ENCODE measurements around the gene ZBTB4.

DNA sequence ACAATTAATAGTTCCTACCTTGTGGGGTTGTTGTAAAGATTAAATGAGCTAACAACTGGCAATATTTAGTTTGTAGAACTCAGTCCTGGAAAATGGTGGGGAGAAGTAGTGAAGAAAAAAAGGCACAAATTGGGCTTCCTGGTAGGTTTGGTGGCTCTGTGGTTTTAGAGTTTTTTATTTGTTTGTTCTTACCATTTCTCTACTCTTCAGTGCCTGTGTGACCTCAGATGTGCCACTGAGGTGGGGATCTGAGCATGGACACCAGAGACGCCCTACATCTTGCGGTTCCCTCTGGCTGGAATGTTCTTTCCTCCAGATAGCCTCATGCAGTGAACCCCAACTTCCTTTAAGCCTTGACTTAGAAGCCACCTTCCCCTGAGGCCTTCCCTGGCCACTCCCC is 7.7 kb downstream of the ZBTB4 start:
- TF ChIP-seq, protein P1, sequence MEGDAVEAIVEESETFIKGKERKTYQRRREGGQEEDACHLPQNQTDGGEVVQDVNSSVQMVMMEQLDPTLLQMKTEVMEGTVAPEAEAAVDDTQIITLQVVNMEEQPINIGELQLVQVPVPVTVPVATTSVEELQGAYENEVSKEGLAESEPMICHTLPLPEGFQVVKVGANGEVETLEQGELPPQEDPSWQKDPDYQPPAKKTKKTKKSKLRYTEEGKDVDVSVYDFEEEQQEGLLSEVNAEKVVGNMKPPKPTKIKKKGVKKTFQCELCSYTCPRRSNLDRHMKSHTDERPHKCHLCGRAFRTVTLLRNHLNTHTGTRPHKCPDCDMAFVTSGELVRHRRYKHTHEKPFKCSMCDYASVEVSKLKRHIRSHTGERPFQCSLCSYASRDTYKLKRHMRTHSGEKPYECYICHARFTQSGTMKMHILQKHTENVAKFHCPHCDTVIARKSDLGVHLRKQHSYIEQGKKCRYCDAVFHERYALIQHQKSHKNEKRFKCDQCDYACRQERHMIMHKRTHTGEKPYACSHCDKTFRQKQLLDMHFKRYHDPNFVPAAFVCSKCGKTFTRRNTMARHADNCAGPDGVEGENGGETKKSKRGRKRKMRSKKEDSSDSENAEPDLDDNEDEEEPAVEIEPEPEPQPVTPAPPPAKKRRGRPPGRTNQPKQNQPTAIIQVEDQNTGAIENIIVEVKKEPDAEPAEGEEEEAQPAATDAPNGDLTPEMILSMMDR (IDR thresholded peaks at IDR 0.05; ENCODE audit: insufficient read depth, low read length), result no peak
- TF ChIP-seq, protein P2, sequence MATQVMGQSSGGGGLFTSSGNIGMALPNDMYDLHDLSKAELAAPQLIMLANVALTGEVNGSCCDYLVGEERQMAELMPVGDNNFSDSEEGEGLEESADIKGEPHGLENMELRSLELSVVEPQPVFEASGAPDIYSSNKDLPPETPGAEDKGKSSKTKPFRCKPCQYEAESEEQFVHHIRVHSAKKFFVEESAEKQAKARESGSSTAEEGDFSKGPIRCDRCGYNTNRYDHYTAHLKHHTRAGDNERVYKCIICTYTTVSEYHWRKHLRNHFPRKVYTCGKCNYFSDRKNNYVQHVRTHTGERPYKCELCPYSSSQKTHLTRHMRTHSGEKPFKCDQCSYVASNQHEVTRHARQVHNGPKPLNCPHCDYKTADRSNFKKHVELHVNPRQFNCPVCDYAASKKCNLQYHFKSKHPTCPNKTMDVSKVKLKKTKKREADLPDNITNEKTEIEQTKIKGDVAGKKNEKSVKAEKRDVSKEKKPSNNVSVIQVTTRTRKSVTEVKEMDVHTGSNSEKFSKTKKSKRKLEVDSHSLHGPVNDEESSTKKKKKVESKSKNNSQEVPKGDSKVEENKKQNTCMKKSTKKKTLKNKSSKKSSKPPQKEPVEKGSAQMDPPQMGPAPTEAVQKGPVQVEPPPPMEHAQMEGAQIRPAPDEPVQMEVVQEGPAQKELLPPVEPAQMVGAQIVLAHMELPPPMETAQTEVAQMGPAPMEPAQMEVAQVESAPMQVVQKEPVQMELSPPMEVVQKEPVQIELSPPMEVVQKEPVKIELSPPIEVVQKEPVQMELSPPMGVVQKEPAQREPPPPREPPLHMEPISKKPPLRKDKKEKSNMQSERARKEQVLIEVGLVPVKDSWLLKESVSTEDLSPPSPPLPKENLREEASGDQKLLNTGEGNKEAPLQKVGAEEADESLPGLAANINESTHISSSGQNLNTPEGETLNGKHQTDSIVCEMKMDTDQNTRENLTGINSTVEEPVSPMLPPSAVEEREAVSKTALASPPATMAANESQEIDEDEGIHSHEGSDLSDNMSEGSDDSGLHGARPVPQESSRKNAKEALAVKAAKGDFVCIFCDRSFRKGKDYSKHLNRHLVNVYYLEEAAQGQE (IDR thresholded peaks at IDR 0.05; ENCODE audit: insufficient replicate concordance, low read depth), result no peak
- no peak for TF ChIP-seq GABPA (IDR thresholded peaks at IDR 0.05; ENCODE audit: low read depth)
- TF ChIP-seq POLR2AphosphoS5 (IDR thresholded peaks at IDR 0.05; ENCODE audit: low read depth), result no peak

Measured in HL-60 (cell line).